AG04450 (cell line): ENCODE measurements around the gene DDAH1. TPM values are rescaled to one million over a fixed set of nuclear protein-coding genes. Genes with fewer than 3 reads are reported as not detected.

Experiments used
- CTCF ChIA-PET: fragments of 300-600, 350-600 bp; formaldehyde crosslinking; extraction: SDS; loops from one replicate; lab custom pipeline; 2022; ENCODE audit warnings: antibody characterized with exemption, inconsistent platforms; lab: Charles Lee
- POLR2A ChIA-PET: fragments of 350-600 bp; formaldehyde crosslinking; extraction: SDS; loops from one replicate; lab custom pipeline; 2021; ENCODE audit warnings: antibody characterized with exemption, inconsistent platforms; lab: Yijun Ruan, JAX
- DNase-seq: peaks from one replicate; pipeline ENCODE4 v3.0.0-alpha.2; 2011; ENCODE audit warnings: low read depth, low spot score
- H3K27ac ChIP-seq: one replicate; pipeline ENCODE4 v1.5.1; 2012; ENCODE audit warnings: low read depth, low read length, control low read depth
- H3K27me3 ChIP-seq: one replicate; pipeline ENCODE4 v1.6.0; 2012; ENCODE audit warnings: low read length; ENCODE audit not compliant: control insufficient read depth, insufficient read depth
- H3K4me3 ChIP-seq: 2 replicates; pipeline ENCODE4 v1.5.1; 2011; ENCODE audit warnings: mild to moderate bottlenecking, low read depth, low read length, control low read depth
- H3K9me3 ChIP-seq: 2 replicates; pipeline ENCODE4 v1.5.1; 2012; ENCODE audit warnings: low read length; ENCODE audit not compliant: control insufficient read depth, insufficient read depth
- polyA plus RNA-seq: library from polyadenylated mRNA; depleted of rRNA; stranded (reverse); fragments of >200 nt; gene quantifications from 2 replicates; pipeline ENCODE4 v1.2.3, GENCODE V29; 2011
- TF ChIP-seq, protein P1 (sequence below): IDR thresholded peaks from 2 replicates; pipeline ENCODE4 v1.5.1; 2011; ENCODE audit warnings: low read depth, low read length, control low read depth, inconsistent platforms

The DDAH1 gene
- polyA plus RNA-seq, 1 experiment: 102 TPM

DNA sequence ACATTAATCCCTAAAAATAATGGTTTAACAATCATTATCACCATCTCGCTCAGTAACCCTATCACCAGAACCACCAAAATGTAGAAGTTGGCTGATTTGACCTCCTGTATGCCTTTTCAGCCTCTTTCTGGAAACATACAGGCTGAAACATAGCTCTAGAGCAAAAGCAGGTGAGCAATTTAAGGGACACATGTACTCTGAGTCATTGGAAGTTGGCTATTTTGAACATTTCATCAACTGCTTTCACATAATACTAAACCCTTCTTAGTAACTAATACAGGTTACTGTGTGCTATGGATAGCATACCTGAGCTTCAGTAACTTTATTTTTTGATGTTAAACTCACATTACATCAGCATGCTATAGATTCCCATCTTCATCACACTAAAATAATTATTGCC, 19.8 kb upstream of the DDAH1 start:
- TF ChIP-seq, protein P1, sequence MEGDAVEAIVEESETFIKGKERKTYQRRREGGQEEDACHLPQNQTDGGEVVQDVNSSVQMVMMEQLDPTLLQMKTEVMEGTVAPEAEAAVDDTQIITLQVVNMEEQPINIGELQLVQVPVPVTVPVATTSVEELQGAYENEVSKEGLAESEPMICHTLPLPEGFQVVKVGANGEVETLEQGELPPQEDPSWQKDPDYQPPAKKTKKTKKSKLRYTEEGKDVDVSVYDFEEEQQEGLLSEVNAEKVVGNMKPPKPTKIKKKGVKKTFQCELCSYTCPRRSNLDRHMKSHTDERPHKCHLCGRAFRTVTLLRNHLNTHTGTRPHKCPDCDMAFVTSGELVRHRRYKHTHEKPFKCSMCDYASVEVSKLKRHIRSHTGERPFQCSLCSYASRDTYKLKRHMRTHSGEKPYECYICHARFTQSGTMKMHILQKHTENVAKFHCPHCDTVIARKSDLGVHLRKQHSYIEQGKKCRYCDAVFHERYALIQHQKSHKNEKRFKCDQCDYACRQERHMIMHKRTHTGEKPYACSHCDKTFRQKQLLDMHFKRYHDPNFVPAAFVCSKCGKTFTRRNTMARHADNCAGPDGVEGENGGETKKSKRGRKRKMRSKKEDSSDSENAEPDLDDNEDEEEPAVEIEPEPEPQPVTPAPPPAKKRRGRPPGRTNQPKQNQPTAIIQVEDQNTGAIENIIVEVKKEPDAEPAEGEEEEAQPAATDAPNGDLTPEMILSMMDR: no peak
- POLR2A ChIA-PET: no interaction called here
- Histone ChIP-seq H3K27ac (no peak overlapping the region), H3K9me3 (no peaks in the 10 kb centered on the region), H3K27me3 (no peaks in the 10 kb centered on the region), H3K4me3 (no peak overlapping the region)
- DNase-seq: no peak
- CTCF ChIA-PET: interaction anchor here (0.9 to 1.6 kb wide), 3 partner anchors 18 to 225 kb away, joined by 3 to 5 read pairs (median 4); partner anchors contain the start of gene C1orf52

DNA sequence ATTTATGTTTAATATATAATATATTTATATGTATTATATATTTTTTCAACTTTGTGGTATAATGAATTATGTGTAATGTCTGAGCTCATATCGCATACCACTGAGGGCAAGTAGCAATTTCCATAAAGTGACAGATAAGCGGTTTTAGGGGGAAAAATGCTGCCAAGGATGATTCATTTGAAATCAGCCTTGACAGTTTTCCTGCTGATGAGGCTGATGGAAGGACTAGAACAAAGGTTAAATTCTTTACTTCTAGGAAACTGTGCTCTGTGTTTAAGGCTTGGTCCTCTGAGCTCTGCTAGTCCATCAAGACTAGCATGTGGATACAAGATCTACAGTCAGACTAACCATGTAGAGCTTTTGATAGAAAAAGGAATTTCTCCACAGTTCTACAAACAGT, 19.3 kb upstream of the DDAH1 start:
- POLR2A ChIA-PET: no interaction called here
- DNase-seq: no peak
- no peaks in the 10 kb centered on the region for H3K9me3 ChIP-seq
- CTCF ChIA-PET: interaction anchor here (0.9 to 1.6 kb wide), 2 partner anchors 18 to 225 kb away, joined by 4 to 5 read pairs; partner anchors contain the start of gene C1orf52
- no peaks in the 10 kb centered on the region for H3K27me3 ChIP-seq
- H3K27ac ChIP-seq: no peak overlapping the region
- no peak overlapping the region for H3K4me3 ChIP-seq
- TF ChIP-seq, protein P1: no peak

DNA sequence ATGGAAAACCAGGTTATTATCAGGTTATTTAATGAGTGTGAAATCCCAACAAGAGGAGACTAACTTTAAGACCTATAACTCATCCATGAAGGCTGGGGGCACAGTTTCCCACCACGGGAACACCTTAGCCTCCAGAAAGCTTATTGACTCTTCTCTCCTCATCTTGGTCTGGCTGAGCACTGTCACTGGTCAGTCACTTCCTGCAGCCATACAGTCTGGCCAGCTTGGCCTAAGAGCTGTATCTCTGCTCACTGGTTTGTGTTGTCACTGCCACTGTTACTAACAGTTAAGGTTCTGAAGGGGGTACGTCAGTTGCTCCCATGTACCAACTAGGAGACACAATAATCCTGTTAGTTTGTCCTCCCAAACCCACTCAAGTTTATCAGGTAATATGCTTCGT, 16.7 kb upstream of the DDAH1 start:
- TF ChIP-seq, protein P1: no peak
- Histone ChIP-seq H3K9me3 (no peaks in the 10 kb centered on the region), H3K27ac (no peak overlapping the region), H3K4me3 (no peak overlapping the region), H3K27me3 (no peaks in the 10 kb centered on the region)
- DNase-seq: no peak
- POLR2A ChIA-PET: interaction anchor here (0.7 kb wide), 1 partner anchor 205 kb away, joined by 3 read pairs; the partner anchor contains the start of gene BCL10
- CTCF ChIA-PET: no interaction called here

DNA sequence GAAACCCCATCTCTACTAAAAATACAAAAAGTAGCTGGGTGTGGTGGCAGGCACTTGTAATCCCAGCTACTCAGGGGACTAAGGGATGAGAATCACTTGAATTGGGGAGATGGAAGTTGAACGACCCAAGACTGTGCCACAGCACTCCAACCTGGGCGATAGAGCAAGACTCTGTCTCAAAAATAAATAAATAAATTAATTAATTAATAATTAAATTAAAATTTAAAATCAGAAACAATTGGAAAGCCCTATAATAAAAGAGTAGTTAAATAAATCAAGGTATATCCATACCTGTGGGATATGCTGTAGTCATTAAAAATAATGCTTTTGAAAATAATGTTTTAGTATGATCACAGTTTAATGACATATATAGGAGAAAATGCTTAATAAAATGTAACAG, 15.6 kb upstream of the DDAH1 start:
- Histone ChIP-seq H3K9me3 (no peaks in the 10 kb centered on the region), H3K4me3 (no peak overlapping the region), H3K27ac (no peak overlapping the region), H3K27me3 (no peaks in the 10 kb centered on the region)
- TF ChIP-seq, protein P1: no peak
- POLR2A ChIA-PET: no interaction called here
- no peak for DNase-seq
- CTCF ChIA-PET: no interaction called here

DNA sequence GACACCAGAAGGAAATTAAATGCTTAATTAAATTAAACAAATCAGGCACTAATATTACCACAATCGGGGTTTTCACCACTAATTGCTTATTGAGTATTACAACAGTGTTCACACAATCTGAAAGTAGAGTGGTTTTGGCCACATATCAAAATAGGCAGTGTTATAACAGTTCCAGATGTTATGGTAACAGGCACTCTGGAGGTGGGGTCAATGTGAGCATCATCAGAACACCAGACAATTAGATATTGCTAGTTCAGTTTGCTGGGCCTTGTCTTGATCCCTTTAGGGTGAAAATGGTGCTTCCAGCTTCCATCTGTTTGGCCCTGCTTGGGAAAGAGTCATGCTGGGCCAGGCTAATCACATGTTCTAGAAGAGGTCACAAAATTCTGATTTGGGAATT, 14.5 kb upstream of the DDAH1 start:
- DNase-seq: no peak
- Histone ChIP-seq H3K4me3 (no peak overlapping the region), H3K9me3 (no peaks in the 10 kb centered on the region), H3K27me3 (no peaks in the 10 kb centered on the region), H3K27ac (no peak overlapping the region)
- TF ChIP-seq, protein P1: no peak
- ChIA-PET CTCF (interaction anchor here (0.7 to 1.0 kb wide), 2 partner anchors 13 to 103 kb away, joined by 3 to 4 read pairs; no protein-coding TSS in a partner anchor), POLR2A (interaction anchor here (0.6 kb wide), 1 partner anchor 773 kb away, joined by 5 read pairs; no protein-coding TSS in a partner anchor)
